HG03103 (cell line): Measurements from ENCODE around the gene VCP.

Source experiments
- ATAC-seq: cut with Tn5 transposase; IDR thresholded peaks from one replicate; pipeline ENCODE4 v1.9.1; 2021; ENCODE audit warnings: low read depth; ENCODE audit not compliant: unreplicated experiment

VCP gene

GRCh38 chr9:35072461-35073278, at the start of gene VCP:
VCP (minus strand) TSS chr9:35072625; CDS start chr9:35072353, 272 bp downstream.
- ATAC-seq = peak; percentile 87

DNA sequence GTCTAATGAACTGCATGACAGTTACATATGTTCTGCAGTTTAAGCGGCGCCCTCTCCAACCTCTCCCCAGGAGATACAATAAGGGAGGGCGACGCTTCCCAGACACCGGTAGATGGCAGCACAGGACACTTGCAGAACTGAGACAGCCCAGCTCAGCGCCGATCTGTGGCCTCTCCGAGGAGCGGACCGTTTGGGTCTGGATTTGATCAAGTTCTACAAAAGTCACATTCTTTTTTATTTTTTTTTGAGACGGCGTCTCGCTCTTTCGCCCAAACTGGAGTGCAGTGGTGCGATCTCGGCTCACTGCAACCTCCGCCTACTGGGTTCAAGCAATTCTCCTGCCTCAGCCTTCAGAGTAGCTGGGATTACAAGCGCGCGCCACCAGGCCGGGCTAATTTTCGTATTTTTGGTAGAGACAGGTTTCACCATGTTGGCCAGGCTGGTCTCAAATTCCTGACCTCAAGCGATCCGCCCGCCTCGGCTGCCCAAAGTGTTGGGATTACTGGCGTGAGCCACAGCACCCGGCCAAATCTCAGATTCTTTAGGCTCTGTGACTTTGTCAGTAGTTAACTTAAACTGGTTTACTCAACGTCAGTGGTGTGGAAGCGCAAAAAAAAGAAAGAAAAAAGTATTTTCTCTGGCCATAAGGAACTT, 44.6 kb upstream of the VCP start:
- peak; percentile 34 for ATAC-seq

DNA sequence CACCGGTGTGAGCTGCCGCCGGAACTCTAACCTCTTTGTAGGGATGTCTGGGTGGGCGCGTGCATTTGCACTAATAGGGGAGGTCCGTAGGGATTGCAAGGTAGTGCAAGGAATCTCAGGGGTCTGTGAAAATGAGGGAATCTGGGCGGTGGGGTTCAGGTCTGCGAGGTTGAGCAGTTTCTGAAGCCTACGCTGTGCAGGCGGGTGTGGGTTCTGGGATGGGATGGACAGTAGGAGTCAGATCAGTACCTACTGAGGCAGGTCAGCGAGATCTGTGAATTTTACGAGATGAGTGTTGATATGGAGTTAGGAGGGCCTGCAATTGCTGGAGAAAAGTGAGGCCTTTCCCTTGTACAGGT, 44.1 kb upstream of the VCP start:
- no peak for ATAC-seq

DNA sequence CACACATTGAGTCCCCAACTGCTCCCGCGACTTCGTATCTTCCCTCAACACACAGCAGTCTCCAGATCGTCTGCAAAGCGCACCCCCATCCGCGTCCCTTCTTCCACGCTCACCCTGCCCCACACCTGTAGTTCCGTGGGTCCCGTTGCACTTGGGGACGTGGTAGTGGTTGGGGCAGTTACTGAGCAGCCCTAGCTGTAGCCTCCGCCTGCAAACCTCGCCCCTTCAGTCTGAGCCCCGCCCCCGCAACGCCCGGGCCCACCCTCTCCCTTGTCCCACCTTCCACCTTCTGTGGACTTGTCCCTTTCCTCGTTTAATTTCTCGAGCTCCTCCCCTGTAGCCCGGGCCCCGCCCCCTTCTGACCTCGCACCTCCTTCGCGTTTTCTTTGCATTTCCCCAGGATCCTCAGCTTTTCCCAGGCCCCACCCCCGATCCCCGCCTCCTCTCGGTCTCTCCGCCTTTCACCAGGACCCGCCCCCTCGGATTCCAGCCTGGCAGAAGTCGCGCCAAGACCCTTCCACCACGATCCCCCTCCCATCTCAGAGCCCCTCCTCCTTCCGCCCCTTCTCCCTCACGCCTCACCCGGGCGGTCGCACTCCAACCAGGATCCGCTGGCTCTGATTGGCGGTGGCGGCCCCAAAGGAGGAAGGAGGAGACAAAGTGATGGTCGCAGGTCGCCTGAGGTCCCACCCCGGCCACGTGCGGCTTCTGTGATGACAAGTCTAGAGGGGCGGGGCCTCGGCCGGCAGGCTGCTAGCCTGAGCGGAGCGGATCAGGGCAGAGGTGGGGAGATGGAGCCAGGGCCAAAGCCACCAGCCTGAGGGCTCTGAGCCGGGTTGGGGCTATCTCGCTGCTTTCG, 43.5 kb upstream of the VCP start, which contains the start of gene ATOSB:
ATOSB (minus strand) TSS at position 183 of the 859 bp plus-strand sequence. CDS start 7,588 bp downstream, outside the sequence.
- peak; percentile 46 for ATAC-seq

DNA sequence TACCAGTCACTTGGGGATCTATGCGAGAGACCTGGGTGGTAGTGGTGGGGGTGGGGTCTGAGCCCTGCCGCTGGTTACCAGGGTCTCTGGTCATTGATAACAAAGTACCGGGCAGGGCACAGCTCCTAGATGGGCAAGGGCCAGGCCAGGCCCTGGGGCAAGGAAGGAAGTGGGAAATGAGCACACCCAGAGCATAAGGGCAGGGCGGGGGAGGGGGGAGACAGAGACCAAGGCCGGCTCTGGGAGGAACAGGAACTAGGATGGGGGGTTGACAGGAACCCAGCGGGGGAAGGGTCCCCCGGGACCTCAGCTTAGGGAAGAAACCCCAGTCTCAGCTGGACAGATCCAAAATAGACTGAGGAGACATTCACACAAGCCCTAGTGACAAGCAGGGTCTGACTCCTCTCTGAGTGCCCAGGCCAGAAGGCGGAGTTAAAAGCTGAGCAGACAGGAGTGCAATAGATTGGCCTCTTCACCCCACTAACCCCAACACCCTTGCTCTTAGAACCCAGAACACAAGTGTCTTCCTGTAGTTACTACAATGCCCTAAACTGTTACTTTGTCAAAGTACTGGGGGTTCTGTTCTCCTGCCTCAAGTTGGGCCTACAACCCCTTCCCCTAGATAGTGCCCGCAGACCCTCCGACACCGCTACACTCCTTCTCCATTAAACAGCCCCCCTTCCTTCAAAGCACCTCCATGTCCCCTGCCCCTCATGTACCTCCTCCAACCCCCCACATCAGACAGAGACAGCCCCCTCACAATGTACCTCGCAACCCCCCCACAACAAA, 42.6 kb upstream of the VCP start:
- ATAC-seq = no peak

DNA sequence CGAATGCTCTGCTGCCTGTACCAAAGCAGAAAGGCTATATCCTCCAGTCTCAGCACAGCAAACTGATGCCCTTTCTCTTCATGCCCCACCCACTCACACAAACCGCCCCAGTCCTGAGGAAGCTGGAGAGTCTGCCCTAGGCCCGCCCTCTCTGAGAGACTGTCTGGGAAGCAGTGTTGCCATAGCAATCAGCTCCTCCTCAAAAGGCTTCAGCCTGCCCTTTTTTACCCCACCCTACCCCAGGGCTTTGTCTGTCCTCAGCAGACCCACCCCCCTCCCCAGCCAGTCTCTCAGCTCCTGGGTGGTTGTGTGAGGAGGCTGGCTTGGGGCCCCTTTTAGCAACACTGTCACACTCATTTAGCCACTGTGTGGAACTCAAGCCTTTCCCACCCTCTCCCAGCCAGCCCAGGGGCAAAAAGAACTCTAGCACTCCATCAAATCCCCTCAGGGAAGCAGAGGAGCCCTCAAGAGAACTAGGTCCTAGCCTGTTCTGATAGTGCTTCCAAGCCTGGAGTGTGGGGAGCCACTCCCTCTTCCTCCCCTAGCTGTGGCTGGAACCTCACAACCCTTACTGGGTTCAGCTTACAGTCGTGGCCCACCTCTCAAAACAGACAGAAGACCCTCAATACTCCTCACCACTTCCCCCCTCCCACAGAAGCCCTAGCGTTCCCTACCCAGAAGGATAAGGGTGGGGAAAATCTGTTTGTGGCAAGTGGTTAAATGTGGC, 41.9 kb upstream of the VCP start:
- no peak for ATAC-seq

DNA sequence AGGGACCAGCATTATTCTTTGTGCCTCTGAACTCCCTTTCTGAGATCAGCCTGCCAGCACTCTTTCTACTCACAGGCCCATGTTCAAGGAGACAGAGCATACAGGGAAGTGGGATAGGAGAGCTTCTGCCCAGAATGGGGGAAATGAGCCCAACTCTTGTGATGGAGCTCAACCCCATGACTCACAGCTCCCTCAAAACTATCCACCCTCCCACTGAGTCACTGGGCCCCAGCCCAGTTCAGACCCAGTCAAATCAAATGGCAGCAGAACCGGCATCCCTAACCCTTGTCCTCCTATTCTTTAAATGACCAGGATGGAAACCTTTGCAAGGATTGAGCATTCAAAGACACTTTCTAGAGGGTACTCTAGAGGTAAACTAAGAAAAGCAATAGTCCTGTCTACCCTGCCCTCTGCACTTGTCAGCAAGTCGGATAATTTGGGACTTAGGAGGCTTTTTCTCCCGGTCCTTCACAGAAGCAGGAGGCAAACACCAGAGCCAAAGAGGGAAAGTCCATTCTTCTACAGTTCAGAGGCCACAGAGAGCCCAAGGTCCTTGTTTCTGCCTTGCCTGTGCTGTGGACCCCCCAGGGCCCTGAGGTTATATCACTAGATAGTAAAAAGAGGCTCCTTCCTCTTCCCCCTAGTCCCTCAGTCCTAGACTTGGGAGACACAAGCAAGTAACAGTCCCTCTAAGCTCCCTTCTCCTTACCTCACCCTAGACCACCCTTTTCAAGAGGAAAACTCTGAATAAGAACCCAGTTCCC, 40.0 kb upstream of the VCP start:
- ATAC-seq = no peak

DNA sequence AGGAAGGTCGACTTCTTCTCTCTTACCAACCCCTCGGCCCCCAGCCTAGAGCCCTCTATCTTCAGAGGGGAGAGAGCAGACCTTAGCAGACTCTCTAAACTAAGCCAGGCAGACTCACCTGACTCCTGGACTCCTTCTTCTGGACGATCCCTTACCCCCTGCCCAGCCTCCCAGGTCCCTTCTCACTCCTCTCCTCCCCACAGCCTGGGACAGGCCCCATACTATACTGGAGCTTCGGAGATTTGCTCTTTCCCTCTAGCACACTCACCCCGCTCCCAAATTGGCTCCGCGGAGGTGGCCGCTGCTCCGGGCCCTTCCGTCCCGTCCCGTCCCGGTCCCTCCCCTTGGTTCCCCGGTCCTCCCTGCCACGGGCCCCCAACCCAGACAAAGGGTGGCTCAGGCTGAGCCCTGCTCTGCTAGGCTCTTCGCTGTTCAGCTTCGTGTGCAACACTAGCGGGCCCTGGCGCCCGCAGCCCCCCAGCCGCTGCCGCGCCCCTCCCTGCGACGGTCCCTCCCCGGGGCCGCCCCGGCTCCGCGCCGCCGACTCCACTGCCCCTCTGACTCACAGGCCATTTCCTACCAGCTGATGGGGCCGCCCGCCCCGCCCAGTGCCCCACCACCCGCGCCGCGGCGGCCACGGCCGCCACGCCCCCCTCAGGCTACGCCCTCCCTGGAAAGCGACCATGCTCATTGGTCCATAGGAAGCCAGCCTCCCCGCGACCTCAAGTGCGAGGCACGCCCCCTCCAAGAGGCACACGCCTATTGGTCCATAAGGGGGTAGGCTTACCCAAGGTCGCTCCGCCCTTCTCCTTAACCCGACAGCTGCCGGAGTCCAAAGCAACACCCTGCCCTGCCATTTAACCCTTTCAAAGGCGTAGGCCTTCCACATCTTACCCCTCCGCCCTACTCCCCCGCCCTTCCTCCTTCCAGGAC, 38.8 kb upstream of the VCP start:
- peak; percentile 63 for ATAC-seq

DNA sequence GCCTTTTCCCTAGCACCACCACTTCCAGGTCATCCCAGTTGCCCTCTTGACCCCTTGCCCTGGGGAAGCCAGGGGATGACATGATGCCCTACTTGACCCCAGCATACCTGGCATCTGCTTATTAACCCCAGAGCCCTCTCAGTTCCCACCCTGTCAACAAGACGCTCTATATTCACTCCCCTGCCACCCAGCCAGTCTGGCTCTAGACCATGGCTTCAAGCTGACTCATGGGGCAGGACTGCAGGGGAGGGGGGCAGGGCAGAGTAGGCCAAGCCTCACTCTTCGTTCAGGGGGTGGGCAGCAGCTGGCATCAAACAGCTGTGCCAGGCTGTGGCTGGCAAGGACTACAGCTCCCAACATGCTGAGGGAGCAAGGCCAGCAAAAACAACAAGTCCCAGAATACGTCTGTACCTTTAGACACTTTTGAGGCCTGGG, 37.9 kb upstream of the VCP start:
- ATAC-seq = no peak

- no peak for ATAC-seq
Observed at GRCh38 chr9:35108946-35109575, 36.6 kb upstream of the VCP start.

DNA sequence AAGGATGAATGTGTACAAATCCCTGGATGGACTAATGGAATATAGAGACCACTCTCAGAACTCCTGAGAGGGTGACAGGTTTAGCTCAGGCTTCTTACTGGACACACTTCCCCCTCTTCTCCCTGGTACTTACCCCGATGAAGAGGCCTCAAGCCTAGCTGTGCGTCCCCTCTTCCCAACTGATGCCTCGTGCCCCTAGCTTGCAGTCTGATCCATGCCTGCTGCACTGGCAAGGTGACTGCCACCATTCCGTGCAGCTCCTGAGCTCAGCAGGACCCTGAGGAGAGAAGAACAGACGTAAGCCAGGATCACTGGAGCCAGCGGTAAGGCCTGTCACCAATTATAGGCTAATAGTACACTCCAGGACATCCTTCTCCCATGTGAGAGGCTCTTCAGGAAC, 36.0 kb upstream of the VCP start:
- no peak for ATAC-seq

DNA sequence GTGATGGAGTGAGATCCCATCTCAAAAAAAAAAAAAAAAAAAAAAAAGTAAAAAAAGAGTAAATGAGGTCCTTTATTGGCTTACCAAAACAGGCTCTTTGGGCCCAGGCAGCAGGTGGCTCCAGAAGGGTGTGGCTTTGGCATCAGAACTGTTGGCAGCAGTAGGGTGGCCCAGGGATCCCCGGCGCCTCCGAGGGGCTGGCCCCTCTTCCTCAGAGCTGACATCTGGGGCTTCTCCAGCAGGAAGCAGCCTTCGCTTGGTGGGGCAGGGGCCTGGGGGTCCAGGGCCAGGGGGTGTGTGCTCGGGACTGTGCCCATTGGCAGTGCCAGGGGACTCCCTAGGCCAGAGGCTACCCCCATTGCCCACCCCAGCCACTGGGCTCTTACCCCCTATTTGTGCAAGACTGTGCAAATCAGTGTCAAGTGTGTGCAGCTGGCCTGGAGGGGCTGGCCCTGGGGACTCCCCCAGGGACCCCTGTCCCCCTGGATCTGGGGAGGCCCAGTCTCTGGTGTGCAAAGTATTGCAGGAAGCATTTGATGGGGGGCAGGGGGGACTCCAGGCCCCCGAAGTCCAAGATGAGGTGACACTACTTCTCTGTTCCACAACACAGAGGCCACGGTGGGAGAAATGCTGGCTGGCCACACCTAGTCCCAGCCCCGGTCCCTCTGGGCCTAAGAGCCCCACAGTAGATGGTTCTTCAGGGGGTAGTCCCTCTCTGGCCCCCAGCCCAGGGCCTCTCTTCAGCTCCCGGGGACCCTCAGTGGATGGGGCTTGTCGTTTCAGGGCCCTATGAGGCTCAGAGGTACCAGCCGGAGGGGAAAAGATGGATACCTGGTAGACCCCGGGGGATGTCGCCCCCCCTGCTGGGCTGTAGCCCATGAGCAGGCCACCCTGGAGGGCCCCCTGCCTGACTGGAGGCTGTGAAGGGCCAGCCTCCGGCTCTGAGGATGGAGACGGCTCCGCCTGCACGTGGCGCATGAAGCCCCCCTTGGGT, 35.2 kb upstream of the VCP start:
- ATAC-seq = no peak

DNA sequence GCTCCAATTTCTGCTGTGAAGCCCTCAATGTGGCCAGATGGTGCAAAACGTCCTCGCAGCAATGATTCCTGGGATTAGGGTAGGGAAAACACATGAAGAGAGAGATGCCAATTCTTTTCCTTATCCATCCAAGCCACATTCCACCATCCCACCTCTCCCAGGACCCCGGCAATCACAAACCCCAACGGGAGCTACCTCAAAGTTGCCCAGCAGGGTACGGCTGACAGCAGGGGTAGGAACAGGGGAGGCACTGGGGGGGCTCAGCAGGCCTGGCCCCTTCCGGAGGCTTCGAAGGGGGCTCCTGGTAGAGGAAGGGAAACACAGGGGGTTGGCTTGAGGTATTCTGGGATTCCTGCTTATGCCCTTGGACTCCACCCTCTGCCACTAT, 33.9 kb upstream of the VCP start:
- ATAC-seq = no peak

DNA sequence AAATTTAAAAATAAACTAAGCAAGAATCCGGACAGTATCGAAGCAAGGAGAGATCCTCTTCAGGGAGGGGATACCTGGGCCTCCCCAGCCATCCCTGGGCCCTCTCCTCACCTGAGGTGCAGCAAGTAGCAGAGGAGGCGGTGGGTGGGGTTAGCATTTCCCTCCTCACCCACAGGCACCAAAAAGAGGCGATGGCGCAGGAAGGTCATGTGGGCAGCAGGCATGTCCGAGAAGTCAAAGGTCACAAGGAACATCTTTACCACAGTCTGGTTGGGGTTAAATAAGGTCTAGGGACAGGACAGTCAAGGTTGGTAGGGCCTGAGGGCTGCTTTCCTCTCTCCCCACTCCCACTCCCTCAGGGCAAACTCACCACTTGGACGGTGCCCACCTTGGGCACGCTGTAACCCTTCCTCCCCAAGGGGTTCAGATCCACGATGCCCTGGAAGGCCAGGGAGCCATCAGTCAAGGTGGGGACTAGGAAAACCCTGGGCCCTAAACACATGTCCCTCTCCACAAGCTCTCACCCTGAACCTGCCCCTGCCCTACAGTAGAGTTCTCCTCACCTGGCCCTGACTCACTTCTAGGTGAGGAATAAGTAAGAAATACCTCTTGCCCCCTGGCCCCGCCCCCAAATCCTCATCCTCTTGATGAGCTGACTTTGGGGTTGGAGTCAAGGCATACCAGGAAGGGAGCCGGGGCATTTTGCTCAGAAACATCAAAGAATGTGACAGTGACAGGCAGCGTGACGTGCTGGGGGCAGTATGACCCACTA, 33.3 kb upstream of the VCP start:
- ATAC-seq = no peak

DNA sequence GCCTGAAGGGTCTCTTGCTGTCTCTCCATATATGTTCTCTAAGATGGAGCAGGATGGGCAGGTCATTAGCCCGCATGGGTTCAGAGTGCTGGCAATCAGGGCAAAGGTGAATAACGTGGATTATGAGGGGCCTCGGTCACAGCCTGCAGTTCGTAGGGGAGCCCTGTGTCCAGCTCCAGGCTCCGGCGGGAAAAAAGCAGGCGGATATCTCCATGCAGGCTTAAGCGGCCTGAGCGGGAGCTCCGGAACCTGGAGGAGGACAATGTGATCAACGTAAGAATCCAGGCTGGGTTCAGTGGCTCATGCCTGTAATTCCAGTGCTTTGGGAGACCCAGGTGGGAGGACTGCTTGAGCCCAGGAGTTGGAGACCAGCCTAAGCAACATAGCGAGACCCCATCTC, 32.7 kb upstream of the VCP start:
- no peak for ATAC-seq

- no peak for ATAC-seq
Observed at GRCh38 chr9:35104586-35104985, 32.2 kb upstream of the VCP start.
